ENCODE measurements around the gene SLC9A3.

The SLC9A3 gene

GRCh38 chr5:444226-444625 lies 80.0 kb downstream of the SLC9A3 start:
- H3K36me3 Mint-ChIP-seq (ENCODE audit: low read depth), result peaks cover 28% of the 10 kb centered on the region
- no peak for DNase-seq
- TF ChIP-seq CTCF (IDR thresholded peaks at IDR 0.05), result no peak
- H3K27ac Mint-ChIP-seq, result no peak overlapping the region
- H3K9me3 Mint-ChIP-seq, result no peaks in the 10 kb centered on the region
- H3K4me1 Mint-ChIP-seq, result peaks cover 50% of the 10 kb centered on the region
- H3K27me3 Mint-ChIP-seq (ENCODE audit: low read depth, poor library complexity), result no peaks in the 10 kb centered on the region
- peak overlapping the region; percentile 97 for H3K4me3 Mint-ChIP-seq

- no peak for TF ChIP-seq CTCF (IDR thresholded peaks at IDR 0.05)
- Mint-ChIP-seq H3K4me1 (peaks cover 50% of the 10 kb centered on the region), H3K9me3 (no peaks in the 10 kb centered on the region), H3K27me3 (ENCODE audit: low read depth, poor library complexity) (no peaks in the 10 kb centered on the region), H3K4me3 (peak overlapping the region; percentile 97), H3K27ac (no peak overlapping the region), H3K36me3 (ENCODE audit: low read depth) (peaks cover 21% of the 10 kb centered on the region)
- DNase-seq, result no peak
Measured at GRCh38 chr5:443239-444151, 80.8 kb downstream of the SLC9A3 start.

GRCh38 chr5:442335-443238 lies 81.7 kb downstream of the SLC9A3 start, which contains the start of gene EXOC3:
Gene EXOC3 (plus strand): TSS chr5:443176. CDS start chr5:446206, 3,030 bp downstream.
- H3K4me3 Mint-ChIP-seq, result peak within 1 kb of the TSS; percentile 97
- H3K36me3 Mint-ChIP-seq (ENCODE audit: low read depth), result peaks cover 12% of the 10 kb centered on the region
- peaks cover 50% of the 10 kb centered on the region for H3K4me1 Mint-ChIP-seq
- no peaks in the 10 kb centered on the region for H3K9me3 Mint-ChIP-seq
- peak; percentile 84 for DNase-seq
- no peaks in the 10 kb centered on the region for H3K27me3 Mint-ChIP-seq (ENCODE audit: low read depth, poor library complexity)
- no peak for TF ChIP-seq CTCF (IDR thresholded peaks at IDR 0.05)
- no peak within 1 kb of the TSS for H3K27ac Mint-ChIP-seq

- peak overlapping the region; percentile 97 for H3K4me3 Mint-ChIP-seq
- no peak overlapping the region for H3K27ac Mint-ChIP-seq
- DNase-seq, result no peak
- H3K4me1 Mint-ChIP-seq, result peaks cover 50% of the 10 kb centered on the region
- TF ChIP-seq CTCF (IDR thresholded peaks at IDR 0.05), result no peak
- H3K9me3 Mint-ChIP-seq, result no peaks in the 10 kb centered on the region
- peaks cover 2% of the 10 kb centered on the region for H3K27me3 Mint-ChIP-seq (ENCODE audit: low read depth, poor library complexity)
- peaks cover 9% of the 10 kb centered on the region for H3K36me3 Mint-ChIP-seq (ENCODE audit: low read depth)
Measured at GRCh38 chr5:441996-442334, 82.3 kb downstream of the SLC9A3 start.

GRCh38 chr5:440401-441201 lies 83.6 kb downstream of the SLC9A3 start:
- peaks cover 46% of the 10 kb centered on the region for H3K4me1 Mint-ChIP-seq
- H3K9me3 Mint-ChIP-seq, result no peaks in the 10 kb centered on the region
- H3K4me3 Mint-ChIP-seq, result no peak overlapping the region
- H3K27me3 Mint-ChIP-seq (ENCODE audit: low read depth, poor library complexity), result peaks cover 7% of the 10 kb centered on the region
- peak overlapping the region; percentile 82 for H3K27ac Mint-ChIP-seq
- no peak for TF ChIP-seq CTCF (IDR thresholded peaks at IDR 0.05)
- H3K36me3 Mint-ChIP-seq (ENCODE audit: low read depth), result no peaks in the 10 kb centered on the region
- no peak for DNase-seq

Measured in nephron progenitor cell (in vitro differentiated cells).